ENCODE data around the gene SNAI3. TPM values are rescaled to one million over a fixed set of nuclear protein-coding genes. Genes with fewer than 3 reads are reported as not detected.

The SNAI3 gene
- total RNA-seq, 4 donors from 2014 or later: 0.39 to 1.7 (median 1.1) TPM; not detected in 1

- no peak overlapping the region for H3K27ac ChIP-seq
- TF ChIP-seq POLR2AphosphoS5 (IDR thresholded peaks at IDR 0.05): no peak
- no peak for TF ChIP-seq CTCF (IDR thresholded peaks at IDR 0.05)
- TF ChIP-seq EP300 (IDR thresholded peaks at IDR 0.05): no peak
- no peak for TF ChIP-seq POLR2A (IDR thresholded peaks at IDR 0.05)
- H3K9me3 ChIP-seq: no peaks in the 10 kb centered on the region
- WGBS, 2 donors (ENCODE audit: low coverage in 1 of 2): 60% methylated on average over 1 of the region's 22 CpGs; no CpG with 5 or more reads in 1 of the 2 donors
- H3K27me3 ChIP-seq: peaks cover 22% of the 10 kb centered on the region
- peaks cover 0 to 15% of the 10 kb centered on the region in 2 donors for H3K36me3 ChIP-seq
- H3K4me3 ChIP-seq: no peak overlapping the region
- H3K4me1 ChIP-seq: peaks cover 0 to 29% (median 9%) of the 10 kb centered on the region in 3 donors
- no peak for ATAC-seq
Observed at GRCh38 chr16:88647178-88648070, 38.9 kb downstream of the SNAI3 start.

- no peak for ATAC-seq
- Histone ChIP-seq H3K27ac (no peak overlapping the region), H3K4me1 (peaks cover 0 to 24% (median 7%) of the 10 kb centered on the region in 3 donors), H3K36me3 (peaks cover 0 to 5% of the 10 kb centered on the region in 2 donors), H3K4me3 (no peak overlapping the region), H3K9me3 (no peaks in the 10 kb centered on the region), H3K27me3 (peaks cover 12% of the 10 kb centered on the region)
- TF ChIP-seq CTCF (IDR thresholded peaks at IDR 0.05) (no peak), EP300 (IDR thresholded peaks at IDR 0.05) (no peak), POLR2AphosphoS5 (IDR thresholded peaks at IDR 0.05) (no peak), POLR2A (IDR thresholded peaks at IDR 0.05) (no peak)
- WGBS, 2 donors (ENCODE audit: low coverage in 1 of 2): no CpG with 5 or more reads among the region's 28 CpGs
Observed at GRCh38 chr16:88646345-88647034, 39.8 kb downstream of the SNAI3 start.

- TF ChIP-seq EP300 (IDR thresholded peaks at IDR 0.05): no peak
- no peak for TF ChIP-seq CTCF (IDR thresholded peaks at IDR 0.05)
- TF ChIP-seq POLR2AphosphoS5 (IDR thresholded peaks at IDR 0.05): no peak
- no peak for TF ChIP-seq POLR2A (IDR thresholded peaks at IDR 0.05)
- no peaks in the 10 kb centered on the region for H3K9me3 ChIP-seq
- ATAC-seq: no peak
- H3K4me3 ChIP-seq: no peak overlapping the region
- H3K27me3 ChIP-seq: peaks cover 12% of the 10 kb centered on the region
- H3K27ac ChIP-seq: no peak overlapping the region
- H3K36me3 ChIP-seq: peaks cover 0 to 4% of the 10 kb centered on the region in 2 donors
- WGBS, 2 donors (ENCODE audit: low coverage in 1 of 2): 47 to 90% methylated on average over 2 of the region's 23 CpGs
- H3K4me1 ChIP-seq: peaks cover 0 to 18% (median 1%) of the 10 kb centered on the region in 3 donors
Observed at GRCh38 chr16:88645941-88646340, 40.4 kb downstream of the SNAI3 start.

- H3K27me3 ChIP-seq: peaks cover 12% of the 10 kb centered on the region
- no peak overlapping the region for H3K4me3 ChIP-seq
- WGBS, 2 donors (ENCODE audit: low coverage in 1 of 2): 100% methylated on average over 1 of the region's 16 CpGs; no CpG with 5 or more reads in 1 of the 2 donors
- no peak for ATAC-seq
- no peak overlapping the region for H3K27ac ChIP-seq
- TF ChIP-seq EP300 (IDR thresholded peaks at IDR 0.05) (no peak), POLR2AphosphoS5 (IDR thresholded peaks at IDR 0.05) (no peak), POLR2A (IDR thresholded peaks at IDR 0.05) (no peak), CTCF (IDR thresholded peaks at IDR 0.05) (no peak)
- peaks cover 0 to 14% (median 0%) of the 10 kb centered on the region in 3 donors for H3K4me1 ChIP-seq
- no peaks in the 10 kb centered on the region for H3K9me3 ChIP-seq
- peaks cover 0 to 4% of the 10 kb centered on the region in 2 donors for H3K36me3 ChIP-seq
Observed at GRCh38 chr16:88645455-88645854, 40.9 kb downstream of the SNAI3 start.

All from gastroesophageal sphincter (tissue), 4 donors.